HepG2 (cell line): ENCODE data around the gene PSMD2. TPM values are rescaled to one million over a fixed set of nuclear protein-coding genes. Genes with fewer than 3 reads are reported as not detected.

Experiments
- CHD2 ChIP-seq: IDR thresholded peaks from 2 replicates; pipeline ENCODE4 v1.6.1; 2011; ENCODE audit warnings: low read depth, low read length, improper control_type of control experiment
- DNMT3B ChIP-seq: conservative IDR thresholded peaks from 2 replicates; pipeline ENCODE4 v1.6.1; 2016; ENCODE audit warnings: missing biosample characterization, control low read depth
- HDAC1 ChIP-seq: sonication (generic); formaldehyde crosslinking; IDR thresholded peaks from 2 replicates; pipeline ENCODE4 v1.5.1; 2020; ENCODE audit warnings: mild to moderate bottlenecking, missing genetic modification reagents
- KLF15 ChIP-seq: sonication (generic); formaldehyde crosslinking; IDR thresholded peaks from 2 replicates; pipeline ENCODE4 v1.8.1; 2023; ENCODE audit warnings: borderline replicate concordance, mild to moderate bottlenecking, inconsistent platforms, missing genetic modification reagents, mixed read lengths
- MAZ ChIP-seq, 2 experiments: sonication (generic) in 1 of 2; formaldehyde crosslinking in 1 of 2; IDR thresholded peaks; 2 replicates each; pipeline versions ENCODE4 v1.5.0 to v1.6.1; 2012 to 2020; ENCODE audit warnings: low read depth in 2 of 2, mild to moderate bottlenecking in 2 of 2, borderline replicate concordance in 1 of 2, improper control_type of control experiment in 1 of 2, low read length in 1 of 2, missing genetic modification reagents in 1 of 2, moderate library complexity in 1 of 2
- MED8 ChIP-seq: sonication (generic); formaldehyde crosslinking; IDR thresholded peaks from 2 replicates; pipeline ENCODE4 v1.8.1; 2023; ENCODE audit warnings: mild to moderate bottlenecking, missing genetic modification reagents; ENCODE audit not compliant: insufficient replicate concordance
- NR2C2 ChIP-seq: sonication (generic); formaldehyde crosslinking; IDR thresholded peaks from 2 replicates; pipeline ENCODE4 v1.4.0; 2020; ENCODE audit warnings: missing genetic modification reagents, mild to moderate bottlenecking, moderate library complexity, borderline replicate concordance
- POLR2G ChIP-seq: fragments of 200-400 bp; formaldehyde crosslinking; IDR thresholded peaks from 2 replicates; pipeline ENCODE4 v1.6.1; 2018; ENCODE audit warnings: mild to moderate bottlenecking, low read depth, low read length, moderate library complexity
- PRPF4 ChIP-seq: fragments of 200-400 bp; formaldehyde crosslinking; IDR thresholded peaks from 2 replicates; pipeline ENCODE4 v1.6.1; 2016; ENCODE audit warnings: low read length, low read depth; ENCODE audit not compliant: poor library complexity, severe bottlenecking
- ZBTB10 ChIP-seq: sonication (generic); formaldehyde crosslinking; IDR thresholded peaks from 2 replicates; pipeline ENCODE4 v1.4.0; 2020; ENCODE audit warnings: missing genetic modification reagents, borderline replicate concordance
- ZBTB37 ChIP-seq: sonication (generic); formaldehyde crosslinking; IDR thresholded peaks from 2 replicates; pipeline ENCODE4 v1.4.0; 2020; ENCODE audit warnings: mild to moderate bottlenecking, missing genetic modification reagents
- ZNF20 ChIP-seq: sonication (generic); formaldehyde crosslinking; IDR thresholded peaks from 2 replicates; pipeline ENCODE4 v1.4.0; 2020; ENCODE audit warnings: mild to moderate bottlenecking, moderate library complexity, missing genetic modification reagents
- ZNF329 ChIP-seq: sonication (generic); formaldehyde crosslinking; IDR thresholded peaks from 2 replicates; pipeline ENCODE4 v1.9.0; 2021; ENCODE audit warnings: low read depth, mild to moderate bottlenecking, missing genetic modification reagents
- polyA plus RNA-seq, 8 experiments: library from polyadenylated mRNA; depleted of rRNA in 3 of 8; stranded (reverse) in 7 of 8; unstranded in 1 of 8; fragments of >200 nt; fragmentation: Illumina TruSeq in 4 of 8; extraction: Trizol in 4 of 8; gene quantifications; 2 replicates each; pipeline versions ENCODE4 v1.2.1 to v1.2.3, GENCODE V29; 2011 to 2016; ENCODE audit warnings: low read depth in 4 of 8, missing spikeins in 1 of 8, mixed read lengths in 1 of 8; ENCODE audit not compliant: insufficient read depth in 1 of 8
- total RNA-seq, 5 experiments: library from RNA; depleted of rRNA; stranded (reverse); fragments of >200 nt; fragmentation: Illumina TruSeq; extraction: Trizol; gene quantifications; 2 replicates each; pipeline ENCODE4 v1.2.3, GENCODE V29; 2016; ENCODE audit warnings: low read depth in 1 of 5
- TF ChIP-seq, protein P1 (sequence below): sonication (generic); formaldehyde crosslinking; conservative IDR thresholded peaks from 2 replicates; pipeline ENCODE4 v1.4.0; 2020; ENCODE audit warnings: mild to moderate bottlenecking, missing genetic modification reagents, moderate library complexity

PSMD2 gene
- total and polyA plus RNA-seq, 2 of the 13 experiments (the other 11 are each of a cell fraction or from before 2014, with no cell fraction given), result 125 to 200 TPM

- TF ChIP-seq, protein P1, sequence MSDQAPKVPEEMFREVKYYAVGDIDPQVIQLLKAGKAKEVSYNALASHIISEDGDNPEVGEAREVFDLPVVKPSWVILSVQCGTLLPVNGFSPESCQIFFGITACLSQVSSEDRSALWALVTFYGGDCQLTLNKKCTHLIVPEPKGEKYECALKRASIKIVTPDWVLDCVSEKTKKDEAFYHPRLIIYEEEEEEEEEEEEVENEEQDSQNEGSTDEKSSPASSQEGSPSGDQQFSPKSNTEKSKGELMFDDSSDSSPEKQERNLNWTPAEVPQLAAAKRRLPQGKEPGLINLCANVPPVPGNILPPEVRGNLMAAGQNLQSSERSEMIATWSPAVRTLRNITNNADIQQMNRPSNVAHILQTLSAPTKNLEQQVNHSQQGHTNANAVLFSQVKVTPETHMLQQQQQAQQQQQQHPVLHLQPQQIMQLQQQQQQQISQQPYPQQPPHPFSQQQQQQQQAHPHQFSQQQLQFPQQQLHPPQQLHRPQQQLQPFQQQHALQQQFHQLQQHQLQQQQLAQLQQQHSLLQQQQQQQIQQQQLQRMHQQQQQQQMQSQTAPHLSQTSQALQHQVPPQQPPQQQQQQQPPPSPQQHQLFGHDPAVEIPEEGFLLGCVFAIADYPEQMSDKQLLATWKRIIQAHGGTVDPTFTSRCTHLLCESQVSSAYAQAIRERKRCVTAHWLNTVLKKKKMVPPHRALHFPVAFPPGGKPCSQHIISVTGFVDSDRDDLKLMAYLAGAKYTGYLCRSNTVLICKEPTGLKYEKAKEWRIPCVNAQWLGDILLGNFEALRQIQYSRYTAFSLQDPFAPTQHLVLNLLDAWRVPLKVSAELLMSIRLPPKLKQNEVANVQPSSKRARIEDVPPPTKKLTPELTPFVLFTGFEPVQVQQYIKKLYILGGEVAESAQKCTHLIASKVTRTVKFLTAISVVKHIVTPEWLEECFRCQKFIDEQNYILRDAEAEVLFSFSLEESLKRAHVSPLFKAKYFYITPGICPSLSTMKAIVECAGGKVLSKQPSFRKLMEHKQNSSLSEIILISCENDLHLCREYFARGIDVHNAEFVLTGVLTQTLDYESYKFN (CRISPR knock-in tag), result peak; percentile 33; the same call in 1 of the 2 replicates
- TF ChIP-seq PRPF4, result no peak
- no peak for TF ChIP-seq CHD2
- TF ChIP-seq KLF15 (CRISPR knock-in tag), result no peak
- TF ChIP-seq ZBTB37 (CRISPR knock-in tag), result no peak
- peak; percentile 55; the same call in 1 of the 2 replicates for TF ChIP-seq POLR2G
- TF ChIP-seq MED8 (CRISPR knock-in tag), result peak; percentile 8
- no peak for TF ChIP-seq DNMT3B (CRISPR knock-in tag)
- TF ChIP-seq ZNF20 (CRISPR knock-in tag), result no peak; the same call in 1 of the 2 replicates
- 0 out of 2 replicates have a peak, but pooled peaks have one; percentile 13 for TF ChIP-seq ZNF329 (CRISPR knock-in tag)
- TF ChIP-seq ZBTB10 (CRISPR knock-in tag), result no peak
- 0 out of 2 replicates have a peak, but pooled peaks have one; percentile 28 for TF ChIP-seq HDAC1 (CRISPR knock-in tag)
- no peak for TF ChIP-seq MAZ (IDR thresholded peaks at IDR 0.05; ENCODE audit: borderline replicate concordance, low read depth, low read length)
- 0 out of 2 replicates have a peak, but pooled peaks have one; percentile 56 for TF ChIP-seq MAZ (CRISPR knock-in tag; IDR thresholded peaks at IDR 0.05; ENCODE audit: low read depth)
- TF ChIP-seq NR2C2 (CRISPR knock-in tag), result no peak
Observed at GRCh38 chr3:184314363-184314699, 15.3 kb downstream of the PSMD2 start, which contains the start of gene EIF4G1 (continued).
